ENCODE data around the gene TMED1. TPM values are rescaled to one million over a fixed set of nuclear protein-coding genes. Genes with fewer than 3 reads are reported as not detected.

TMED1 gene
- total and polyA plus RNA-seq, 9 of the 15 experiments (the other 6 are each of a cell fraction or from before 2014, with no cell fraction given) = 0.86 to 30.2 (median 23.5) TPM

DNA sequence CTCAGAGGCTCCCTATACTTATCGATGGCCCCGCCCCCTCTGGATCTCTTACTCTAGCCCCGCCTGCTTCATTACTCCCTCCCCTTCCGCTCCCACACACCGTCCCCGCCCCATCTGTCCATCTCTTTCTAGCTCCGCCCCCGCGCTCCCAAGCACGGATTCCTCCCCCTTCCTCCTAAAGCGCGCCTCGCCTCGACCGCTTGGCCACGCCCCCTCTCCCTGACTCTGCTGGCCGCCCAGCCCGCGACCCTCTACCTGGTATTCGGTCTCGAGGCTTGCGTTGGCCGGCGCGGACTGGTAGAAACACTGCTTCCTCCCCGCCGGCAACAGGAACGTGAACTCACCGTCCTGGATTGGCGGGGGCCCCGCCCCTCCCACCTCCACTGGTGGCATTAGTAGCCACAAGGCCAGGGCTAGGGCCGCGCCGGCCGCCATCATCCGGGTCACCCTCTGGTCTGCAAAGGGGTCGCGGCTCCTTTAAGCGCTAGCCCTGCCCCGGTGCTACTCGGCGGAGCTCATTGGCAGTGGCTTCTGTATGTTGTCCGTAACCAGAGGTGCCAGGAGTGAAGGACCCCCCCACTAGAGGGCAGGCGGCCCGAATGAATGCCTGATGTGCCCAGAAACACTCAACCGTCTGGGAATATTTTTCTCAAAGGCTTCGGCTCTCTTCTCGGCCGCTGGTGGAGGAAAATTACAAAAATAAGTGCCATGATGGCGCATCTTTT, at the start of gene TMED1 (continued):
- TF ChIP-seq, protein P1, sequence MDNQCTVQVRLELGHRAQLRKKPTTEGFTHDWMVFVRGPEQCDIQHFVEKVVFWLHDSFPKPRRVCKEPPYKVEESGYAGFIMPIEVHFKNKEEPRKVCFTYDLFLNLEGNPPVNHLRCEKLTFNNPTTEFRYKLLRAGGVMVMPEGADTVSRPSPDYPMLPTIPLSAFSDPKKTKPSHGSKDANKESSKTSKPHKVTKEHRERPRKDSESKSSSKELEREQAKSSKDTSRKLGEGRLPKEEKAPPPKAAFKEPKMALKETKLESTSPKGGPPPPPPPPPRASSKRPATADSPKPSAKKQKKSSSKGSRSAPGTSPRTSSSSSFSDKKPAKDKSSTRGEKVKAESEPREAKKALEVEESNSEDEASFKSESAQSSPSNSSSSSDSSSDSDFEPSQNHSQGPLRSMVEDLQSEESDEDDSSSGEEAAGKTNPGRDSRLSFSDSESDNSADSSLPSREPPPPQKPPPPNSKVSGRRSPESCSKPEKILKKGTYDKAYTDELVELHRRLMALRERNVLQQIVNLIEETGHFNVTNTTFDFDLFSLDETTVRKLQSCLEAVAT (IDR thresholded peaks at IDR 0.05) = no peak
- TF ChIP-seq ZNF76 (CRISPR knock-in tag; IDR thresholded peaks at IDR 0.05; ENCODE audit: borderline replicate concordance) (no peak), DMBX1 (CRISPR knock-in tag; IDR thresholded peaks at IDR 0.05; ENCODE audit: borderline replicate concordance) (no peak), ZC3H8 (IDR thresholded peaks at IDR 0.05) (no peak), GTF2F1 (IDR thresholded peaks at IDR 0.05; ENCODE audit: low read depth, low read length) (no peak; the same call in 1 of the 2 replicates), MCM3 (IDR thresholded peaks at IDR 0.05) (no peak), ZBTB7A (IDR thresholded peaks at IDR 0.05; ENCODE audit: borderline replicate concordance, control insufficient read depth, low read depth, low read length) (peak; percentile 56), ZBTB8A (IDR thresholded peaks at IDR 0.05; ENCODE audit: partially characterized antibody) (no peak), ETV5 (CRISPR knock-in tag; IDR thresholded peaks at IDR 0.05; ENCODE audit: low read depth) (no peak), ZNF583 (CRISPR knock-in tag; IDR thresholded peaks at IDR 0.05) (no peak), CREB1 (IDR thresholded peaks at IDR 0.05) (no peak; the same call in none of the 2 replicates), CREB1 (CRISPR knock-in tag; IDR thresholded peaks at IDR 0.05) (no peak), ZNF133 (CRISPR knock-in tag; IDR thresholded peaks at IDR 0.05) (no peak), TRIM24 (IDR thresholded peaks at IDR 0.05) (no peak), TGIF2 (CRISPR knock-in tag; IDR thresholded peaks at IDR 0.05) (no peak), TFAM (CRISPR knock-in tag; conservative IDR thresholded peaks at IDR 0.05) (no peak), CREBBP (IDR thresholded peaks at IDR 0.05; ENCODE audit: low read depth, low read length) (no peak), SREBF2 (CRISPR knock-in tag; IDR thresholded peaks at IDR 0.05) (no peak), FOXM1 (IDR thresholded peaks at IDR 0.05; ENCODE audit: low read depth) (peak; percentile 62; the same call in 1 of the 2 replicates), FOXM1 (CRISPR knock-in tag; IDR thresholded peaks at IDR 0.05; ENCODE audit: low read depth) (peak; percentile 7; the same call in 1 of the 2 replicates)
- TF ChIP-seq, protein P2, sequence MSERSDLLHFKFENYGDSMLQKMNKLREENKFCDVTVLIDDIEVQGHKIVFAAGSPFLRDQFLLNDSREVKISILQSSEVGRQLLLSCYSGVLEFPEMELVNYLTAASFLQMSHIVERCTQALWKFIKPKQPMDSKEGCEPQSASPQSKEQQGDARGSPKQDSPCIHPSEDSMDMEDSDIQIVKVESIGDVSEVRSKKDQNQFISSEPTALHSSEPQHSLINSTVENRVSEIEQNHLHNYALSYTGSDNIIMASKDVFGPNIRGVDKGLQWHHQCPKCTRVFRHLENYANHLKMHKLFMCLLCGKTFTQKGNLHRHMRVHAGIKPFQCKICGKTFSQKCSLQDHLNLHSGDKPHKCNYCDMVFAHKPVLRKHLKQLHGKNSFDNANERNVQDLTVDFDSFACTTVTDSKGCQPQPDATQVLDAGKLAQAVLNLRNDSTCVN (CRISPR knock-in tag; IDR thresholded peaks at IDR 0.05) = 0 out of 2 replicates have a peak, but pooled peaks have one; percentile 49
- TF ChIP-seq, protein P3, sequence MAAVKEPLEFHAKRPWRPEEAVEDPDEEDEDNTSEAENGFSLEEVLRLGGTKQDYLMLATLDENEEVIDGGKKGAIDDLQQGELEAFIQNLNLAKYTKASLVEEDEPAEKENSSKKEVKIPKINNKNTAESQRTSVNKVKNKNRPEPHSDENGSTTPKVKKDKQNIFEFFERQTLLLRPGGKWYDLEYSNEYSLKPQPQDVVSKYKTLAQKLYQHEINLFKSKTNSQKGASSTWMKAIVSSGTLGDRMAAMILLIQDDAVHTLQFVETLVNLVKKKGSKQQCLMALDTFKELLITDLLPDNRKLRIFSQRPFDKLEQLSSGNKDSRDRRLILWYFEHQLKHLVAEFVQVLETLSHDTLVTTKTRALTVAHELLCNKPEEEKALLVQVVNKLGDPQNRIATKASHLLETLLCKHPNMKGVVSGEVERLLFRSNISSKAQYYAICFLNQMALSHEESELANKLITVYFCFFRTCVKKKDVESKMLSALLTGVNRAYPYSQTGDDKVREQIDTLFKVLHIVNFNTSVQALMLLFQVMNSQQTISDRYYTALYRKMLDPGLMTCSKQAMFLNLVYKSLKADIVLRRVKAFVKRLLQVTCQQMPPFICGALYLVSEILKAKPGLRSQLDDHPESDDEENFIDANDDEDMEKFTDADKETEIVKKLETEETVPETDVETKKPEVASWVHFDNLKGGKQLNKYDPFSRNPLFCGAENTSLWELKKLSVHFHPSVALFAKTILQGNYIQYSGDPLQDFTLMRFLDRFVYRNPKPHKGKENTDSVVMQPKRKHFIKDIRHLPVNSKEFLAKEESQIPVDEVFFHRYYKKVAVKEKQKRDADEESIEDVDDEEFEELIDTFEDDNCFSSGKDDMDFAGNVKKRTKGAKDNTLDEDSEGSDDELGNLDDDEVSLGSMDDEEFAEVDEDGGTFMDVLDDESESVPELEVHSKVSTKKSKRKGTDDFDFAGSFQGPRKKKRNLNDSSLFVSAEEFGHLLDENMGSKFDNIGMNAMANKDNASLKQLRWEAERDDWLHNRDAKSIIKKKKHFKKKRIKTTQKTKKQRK (IDR thresholded peaks at IDR 0.05; ENCODE audit: borderline replicate concordance, low read depth, low read length) = 0 out of 2 replicates have a peak, but pooled peaks have one; percentile 40
- TF ChIP-seq, protein P4, sequence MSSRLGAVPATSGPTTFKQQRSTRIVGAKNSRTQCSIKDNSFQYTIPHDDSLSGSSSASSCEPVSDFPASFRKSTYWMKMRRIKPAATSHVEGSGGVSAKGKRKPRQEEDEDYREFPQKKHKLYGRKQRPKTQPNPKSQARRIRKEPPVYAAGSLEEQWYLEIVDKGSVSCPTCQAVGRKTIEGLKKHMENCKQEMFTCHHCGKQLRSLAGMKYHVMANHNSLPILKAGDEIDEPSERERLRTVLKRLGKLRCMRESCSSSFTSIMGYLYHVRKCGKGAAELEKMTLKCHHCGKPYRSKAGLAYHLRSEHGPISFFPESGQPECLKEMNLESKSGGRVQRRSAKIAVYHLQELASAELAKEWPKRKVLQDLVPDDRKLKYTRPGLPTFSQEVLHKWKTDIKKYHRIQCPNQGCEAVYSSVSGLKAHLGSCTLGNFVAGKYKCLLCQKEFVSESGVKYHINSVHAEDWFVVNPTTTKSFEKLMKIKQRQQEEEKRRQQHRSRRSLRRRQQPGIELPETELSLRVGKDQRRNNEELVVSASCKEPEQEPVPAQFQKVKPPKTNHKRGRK (tag; IDR thresholded peaks at IDR 0.05) = no peak

Data from K562 (cell line).